GM12874 (cell line): ENCODE measurements around the gene FAM216A.

ENCODE experiments used
- TF ChIP-seq, protein P1 (sequence below): IDR thresholded peaks from 2 replicates; pipeline ENCODE4 v1.5.1; 2011; ENCODE audit warnings: low read depth, mild to moderate bottlenecking, control low read depth, low read length, moderate library complexity; ENCODE audit not compliant: insufficient read depth

FAM216A gene

GRCh38 chr12:110508071-110508586 is 39.5 kb downstream of the FAM216A start:
- TF ChIP-seq, protein P1, sequence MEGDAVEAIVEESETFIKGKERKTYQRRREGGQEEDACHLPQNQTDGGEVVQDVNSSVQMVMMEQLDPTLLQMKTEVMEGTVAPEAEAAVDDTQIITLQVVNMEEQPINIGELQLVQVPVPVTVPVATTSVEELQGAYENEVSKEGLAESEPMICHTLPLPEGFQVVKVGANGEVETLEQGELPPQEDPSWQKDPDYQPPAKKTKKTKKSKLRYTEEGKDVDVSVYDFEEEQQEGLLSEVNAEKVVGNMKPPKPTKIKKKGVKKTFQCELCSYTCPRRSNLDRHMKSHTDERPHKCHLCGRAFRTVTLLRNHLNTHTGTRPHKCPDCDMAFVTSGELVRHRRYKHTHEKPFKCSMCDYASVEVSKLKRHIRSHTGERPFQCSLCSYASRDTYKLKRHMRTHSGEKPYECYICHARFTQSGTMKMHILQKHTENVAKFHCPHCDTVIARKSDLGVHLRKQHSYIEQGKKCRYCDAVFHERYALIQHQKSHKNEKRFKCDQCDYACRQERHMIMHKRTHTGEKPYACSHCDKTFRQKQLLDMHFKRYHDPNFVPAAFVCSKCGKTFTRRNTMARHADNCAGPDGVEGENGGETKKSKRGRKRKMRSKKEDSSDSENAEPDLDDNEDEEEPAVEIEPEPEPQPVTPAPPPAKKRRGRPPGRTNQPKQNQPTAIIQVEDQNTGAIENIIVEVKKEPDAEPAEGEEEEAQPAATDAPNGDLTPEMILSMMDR = no peak

DNA sequence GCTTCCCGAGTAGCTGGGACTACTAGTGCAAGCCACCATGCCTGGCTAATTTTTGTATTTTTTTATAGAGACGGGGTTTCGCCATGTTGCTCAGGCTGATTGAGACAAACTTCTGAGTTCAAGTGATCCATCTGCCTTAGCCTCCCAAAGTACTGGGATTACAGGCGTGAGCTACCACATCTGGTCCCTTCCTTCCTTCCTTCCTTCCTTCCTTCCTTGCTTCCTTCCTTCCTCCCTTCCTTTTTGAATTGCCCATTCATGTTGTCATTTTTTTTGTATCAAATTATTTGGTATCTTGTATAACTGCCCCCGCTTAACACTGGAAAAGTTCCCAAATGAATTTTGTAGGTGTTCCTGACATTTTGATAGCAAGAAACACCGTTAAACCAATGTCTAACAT is 45.2 kb downstream of the FAM216A start:
- TF ChIP-seq, protein P1 = no peak

DNA sequence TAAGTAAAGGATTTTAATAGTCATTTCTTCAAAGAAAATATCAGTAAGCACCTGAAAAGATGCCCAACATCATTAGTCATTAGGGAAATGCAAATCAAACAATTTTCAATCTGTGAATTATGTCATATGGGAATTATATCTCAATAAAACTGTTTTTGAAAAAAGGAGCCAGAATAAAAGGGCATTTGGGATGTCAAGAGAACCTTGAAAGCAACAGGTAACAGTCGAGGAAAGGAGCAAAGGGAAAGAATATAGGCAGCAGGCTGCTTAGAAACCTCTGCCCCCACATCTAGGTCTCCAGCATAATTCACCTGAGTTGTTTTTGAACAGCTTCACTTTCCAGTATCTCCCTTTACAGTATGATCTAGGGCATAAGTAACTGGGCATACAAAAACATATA is 45.7 kb downstream of the FAM216A start:
- TF ChIP-seq, protein P1 = no peak

- TF ChIP-seq, protein P1 = no peak
Observed at GRCh38 chr12:110516995-110517394, 48.4 kb downstream of the FAM216A start.

- TF ChIP-seq, protein P1 = no peak
Observed at GRCh38 chr12:110528277-110528839, 59.7 kb downstream of the FAM216A start.

DNA sequence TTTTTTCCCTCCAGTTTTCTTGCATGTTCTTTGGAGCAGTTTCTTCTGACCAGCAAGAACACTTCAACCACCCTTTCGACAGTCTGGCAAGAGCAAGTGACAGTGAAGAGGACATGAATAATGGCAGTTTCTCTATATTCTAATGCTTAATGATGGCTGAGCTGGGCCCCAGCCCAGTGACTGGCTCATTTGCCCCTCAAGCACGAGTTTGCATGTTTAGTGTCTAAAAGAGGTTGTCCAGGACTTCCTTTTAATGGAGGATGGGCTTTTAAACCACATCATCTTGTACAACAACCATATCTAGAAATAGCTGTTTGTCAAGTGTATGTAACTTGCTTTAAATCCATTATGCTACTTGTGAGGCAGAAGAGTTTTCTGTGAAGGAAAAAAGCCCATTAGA is 61.9 kb downstream of the FAM216A start:
- TF ChIP-seq, protein P1 = no peak

DNA sequence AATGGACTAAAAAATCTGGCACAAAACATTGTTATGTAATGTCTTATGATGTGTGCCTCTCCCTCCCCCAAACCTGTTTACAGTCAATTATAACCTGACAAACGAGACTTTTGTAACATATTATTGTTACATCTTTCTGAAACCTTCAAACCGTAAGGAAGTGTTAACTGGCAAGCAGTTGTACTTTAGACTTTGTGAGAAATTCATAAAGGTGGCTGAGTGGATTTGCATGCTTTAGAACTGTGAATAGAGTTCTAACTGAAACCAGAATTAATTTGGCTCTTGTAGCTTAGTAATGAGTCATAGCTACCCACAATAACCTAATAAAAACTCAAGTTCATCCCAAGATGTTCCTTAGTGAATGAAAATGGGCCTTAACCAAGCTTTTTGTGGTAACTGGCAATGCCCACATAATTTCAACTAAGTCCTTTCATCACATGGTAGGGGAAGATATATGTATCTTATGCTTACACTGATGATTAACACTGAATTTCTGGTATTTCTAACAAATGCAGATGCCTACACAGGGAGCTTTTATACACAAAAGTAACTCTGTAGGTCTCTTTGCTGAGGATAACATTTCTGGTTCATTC is 63.2 kb downstream of the FAM216A start:
- TF ChIP-seq, protein P1 = no peak
